Left ventricle myocardium superior (tissue), 1 donor: Measurements from ENCODE around the gene ZNF77. TPM values are rescaled to one million over a fixed set of nuclear protein-coding genes. Genes with fewer than 3 reads are reported as not detected.
A peak's percentile ranks its signal among the peaks of the same experiment; 100 is the strongest.
"Not testable (repeated sequence)": the region's sequence is repeated elsewhere in the genome, so short reads cannot be mapped to it uniquely, and the experiment has no call there.

Source experiments
- ATAC-seq: fragments of 200-7000 bp; cut with Tn5 transposase; one replicate; pipeline ENCODE4 v1.9.1; 2020; ENCODE audit warnings: mild to moderate bottlenecking, moderate library complexity
- DNase-seq: peaks from one replicate; pipeline ENCODE4 v3.0.0-alpha.2; 2020
- intact Hi-C: fragments of 100-400 bp; cut with micrococcal nuclease; formaldehyde crosslinking; loops from one replicate; pipeline ENCODE4 v1.11.0; 2022
- total RNA-seq: library from RNA; stranded (reverse); fragmentation: NEBNext Ultra II Directional; extraction: Animal tissue kit (Norgen Biotek cat#: 25700); gene quantifications from one replicate; pipeline ENCODE4 v1.2.1, GENCODE V29; 2021
- donor health status: DM: no; HTN: yes; CAD: no; lungs with severe emphysema.

Gene ZNF77
- total RNA-seq, 1 donor from 2014 or later, result 2.2 TPM

DNA sequence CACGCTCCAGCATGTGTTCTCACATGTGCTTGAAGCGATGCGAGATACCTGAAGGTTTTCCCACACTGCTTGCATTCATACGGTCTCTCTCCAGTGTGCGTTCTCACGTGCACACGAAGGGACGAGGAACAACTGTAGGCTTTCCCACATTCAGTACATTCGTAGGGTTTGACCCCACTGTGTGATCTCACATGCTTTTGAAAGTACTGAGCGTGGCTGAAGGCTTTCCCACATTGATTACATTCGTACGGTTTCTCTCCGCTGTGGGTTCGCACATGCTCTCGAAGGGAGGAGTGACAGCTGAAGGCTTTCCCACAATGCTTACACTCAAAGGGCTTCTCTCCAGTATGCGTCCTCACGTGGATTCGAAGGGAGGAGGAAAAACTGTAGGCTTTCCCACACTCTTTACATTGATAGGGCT is 11.3 kb downstream of the ZNF77 start:
- ATAC-seq (no peak), DNase-seq (no peak)
- intact Hi-C loops, result no loop called here

DNA sequence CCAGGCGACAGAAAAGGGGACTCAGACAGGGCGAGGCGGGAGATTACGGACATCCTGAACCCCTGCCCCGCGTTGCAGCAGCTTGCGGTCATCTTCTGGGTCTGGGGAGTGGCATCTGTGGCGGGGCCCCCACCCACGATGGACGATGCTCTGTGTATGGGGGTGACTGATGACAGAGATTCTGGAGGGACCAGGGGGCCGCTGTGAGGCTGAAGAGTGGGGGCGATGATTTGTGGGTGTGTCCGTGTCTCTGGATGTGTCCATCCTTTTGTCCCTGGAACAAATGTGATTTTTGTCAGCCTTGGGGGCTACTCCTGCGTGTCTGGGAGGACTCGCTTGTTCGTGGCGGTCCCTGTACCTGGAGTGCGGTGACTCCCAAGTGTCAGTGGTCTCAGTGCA is 17.7 kb downstream of the ZNF77 start:
- intact Hi-C loops, result no loop called here
- DNase-seq (no peak), ATAC-seq (no peak)

DNA sequence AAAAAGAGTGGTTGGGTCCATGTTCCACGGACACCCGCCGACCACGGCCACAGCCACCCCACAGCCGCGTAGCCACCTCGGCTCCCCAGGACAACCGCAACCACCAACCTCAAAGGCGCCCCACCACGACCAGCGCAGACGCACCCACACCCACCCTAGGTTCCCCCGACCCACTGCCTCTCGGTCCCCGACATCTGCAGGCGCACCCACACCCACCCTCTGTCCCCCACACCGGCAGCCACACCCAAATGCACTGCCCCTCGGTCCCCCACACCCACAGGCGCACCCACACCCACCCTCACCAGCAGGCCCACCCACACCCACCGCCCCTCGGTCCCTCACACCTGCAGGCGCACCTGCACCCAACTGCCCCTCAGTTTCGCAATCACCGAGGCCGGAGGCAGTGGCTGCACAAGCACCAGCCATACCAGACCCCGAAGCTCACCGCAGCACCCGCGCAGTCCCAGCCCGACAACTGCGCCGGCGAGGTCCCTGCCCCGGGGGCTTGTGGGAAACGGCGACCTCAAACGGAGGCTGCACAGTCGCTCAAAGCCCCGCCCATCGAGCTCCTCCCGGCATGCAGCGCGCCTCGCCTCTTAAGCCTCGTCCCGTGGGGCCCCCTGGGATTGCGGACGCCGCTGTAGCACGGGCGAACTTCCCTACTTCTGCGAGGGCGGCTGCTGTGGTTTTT is 18.3 kb downstream of the ZNF77 start:
- no peak for DNase-seq
- intact Hi-C loops, result no loop called here
- no peak for ATAC-seq

DNA sequence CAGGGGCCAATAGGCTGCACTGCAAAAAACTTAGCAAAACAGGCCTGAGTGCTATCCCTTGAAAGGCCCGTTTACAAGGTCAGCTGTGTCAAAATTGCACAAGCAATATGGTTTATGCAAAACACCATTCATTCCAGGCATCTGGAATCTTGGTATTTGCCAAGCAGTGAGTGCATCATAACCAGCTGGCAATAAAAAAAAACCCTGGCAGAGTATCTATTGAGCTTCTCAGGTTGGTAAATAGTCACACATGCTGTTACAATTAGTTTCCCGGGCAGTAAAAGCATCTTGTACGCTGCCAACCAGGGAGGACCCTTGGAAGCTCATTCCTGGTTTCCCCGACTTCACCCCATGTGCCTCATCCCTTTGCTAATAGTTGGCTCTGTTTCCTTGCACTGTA is 21.3 kb downstream of the ZNF77 start:
- intact Hi-C loops, result no loop called here
- no peak for DNase-seq
- no peak for ATAC-seq

DNA sequence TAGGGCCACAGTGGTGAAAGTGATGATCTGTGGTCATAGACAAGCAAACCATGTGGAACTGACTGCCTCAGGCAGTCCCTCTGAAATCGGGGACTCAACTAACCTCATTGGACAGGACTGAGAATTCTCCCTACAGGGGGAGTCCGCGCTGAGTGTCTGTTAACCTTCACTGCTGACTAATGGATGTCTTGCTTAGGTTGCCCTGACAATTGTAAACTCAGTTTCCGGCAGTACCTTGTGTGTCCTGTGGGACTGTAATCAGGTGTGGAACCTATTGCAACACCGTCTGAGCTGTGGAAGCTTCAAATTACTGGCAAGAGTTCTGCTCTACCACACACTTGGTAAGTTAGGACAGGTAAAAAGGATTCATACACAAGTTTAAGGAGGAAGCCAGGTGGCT is 21.8 kb downstream of the ZNF77 start:
- DNase-seq (no peak), ATAC-seq (no peak)
- intact Hi-C loops, result no loop called here

DNA sequence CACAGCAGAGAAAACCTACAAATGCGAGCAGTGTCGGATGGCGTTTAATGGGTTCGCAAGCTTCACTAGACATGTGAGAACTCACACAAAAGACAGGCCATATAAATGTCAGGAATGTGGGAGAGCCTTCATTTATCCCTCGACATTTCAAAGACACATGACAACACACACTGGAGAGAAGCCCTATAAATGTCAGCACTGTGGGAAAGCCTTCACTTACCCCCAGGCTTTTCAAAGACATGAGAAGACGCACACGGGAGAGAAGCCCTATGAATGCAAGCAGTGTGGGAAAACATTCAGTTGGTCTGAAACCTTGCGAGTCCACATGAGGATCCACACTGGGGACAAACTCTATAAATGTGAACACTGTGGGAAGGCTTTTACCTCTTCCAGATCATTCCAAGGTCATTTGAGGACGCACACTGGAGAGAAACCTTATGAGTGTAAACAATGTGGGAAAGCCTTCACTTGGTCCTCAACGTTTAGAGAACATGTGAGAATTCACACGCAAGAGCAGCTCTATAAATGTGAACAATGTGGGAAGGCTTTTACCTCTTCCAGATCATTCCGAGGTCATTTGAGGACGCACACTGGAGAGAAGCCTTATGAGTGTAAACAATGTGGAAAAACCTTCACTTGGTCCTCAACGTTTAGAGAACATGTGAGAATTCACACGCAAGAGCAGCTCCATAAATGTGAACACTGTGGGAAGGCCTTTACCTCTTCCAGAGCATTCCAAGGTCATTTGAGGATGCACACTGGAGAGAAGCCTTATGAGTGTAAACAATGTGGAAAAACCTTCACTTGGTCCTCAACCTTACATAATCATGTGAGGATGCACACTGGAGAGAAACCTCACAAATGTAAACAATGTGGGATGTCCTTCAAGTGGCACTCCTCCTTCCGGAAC is 27.2 kb downstream of the ZNF77 start:
- intact Hi-C loops, result no loop called here
- ATAC-seq (no peak), DNase-seq (no peak)

DNA sequence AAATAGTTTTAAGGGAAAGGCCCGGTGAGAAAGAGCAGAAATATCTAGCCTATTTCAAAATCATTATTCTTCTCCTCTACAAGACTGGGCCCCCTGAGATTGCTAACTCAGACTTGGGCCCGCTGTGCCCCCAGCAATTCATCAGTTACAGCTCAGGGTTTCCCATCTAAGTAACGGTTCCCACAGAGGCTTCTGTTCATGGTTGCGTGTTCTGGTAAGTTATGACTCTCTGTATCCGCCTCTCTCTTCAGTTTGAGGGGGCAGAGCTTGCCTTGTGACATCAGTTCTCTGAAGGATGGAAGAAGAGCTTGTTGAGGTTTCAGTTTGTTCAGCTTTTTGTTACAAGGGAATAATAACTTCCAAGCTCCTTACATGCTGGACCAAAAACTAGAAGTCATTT is 32.5 kb downstream of the ZNF77 start:
- DNase-seq, result no peak
- ATAC-seq, result no peak
- intact Hi-C loops, result no loop called here

DNA sequence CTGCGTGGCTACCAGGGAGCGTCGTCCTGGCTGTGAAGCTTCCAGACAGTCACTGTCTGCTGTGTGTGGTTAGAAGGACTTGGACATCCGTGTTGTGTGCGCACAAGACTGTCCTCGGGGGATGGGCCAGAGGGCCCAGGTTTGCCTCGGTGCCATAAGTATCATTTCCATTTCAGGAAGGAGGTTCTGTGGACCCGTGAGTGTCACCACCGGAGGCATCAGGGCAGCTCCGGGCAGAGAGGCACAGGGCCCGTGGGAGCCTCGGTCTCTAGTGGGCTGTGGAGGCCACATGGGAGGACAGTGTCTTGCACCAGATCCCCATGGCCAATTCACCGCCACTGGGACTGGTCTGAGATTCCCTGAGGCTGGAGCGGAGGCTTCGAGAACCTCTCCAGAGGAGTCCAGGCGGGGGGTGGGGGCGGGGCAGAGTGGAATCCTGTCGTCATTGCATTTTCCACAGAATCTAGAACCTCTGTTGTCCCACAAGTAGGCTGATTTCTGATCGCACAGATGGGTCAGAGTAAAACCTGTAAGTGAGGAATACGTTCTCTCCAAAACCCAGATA is 38.1 kb downstream of the ZNF77 start:
- intact Hi-C loops, result no loop called here
- DNase-seq, result no peak
- no peak for ATAC-seq

DNA sequence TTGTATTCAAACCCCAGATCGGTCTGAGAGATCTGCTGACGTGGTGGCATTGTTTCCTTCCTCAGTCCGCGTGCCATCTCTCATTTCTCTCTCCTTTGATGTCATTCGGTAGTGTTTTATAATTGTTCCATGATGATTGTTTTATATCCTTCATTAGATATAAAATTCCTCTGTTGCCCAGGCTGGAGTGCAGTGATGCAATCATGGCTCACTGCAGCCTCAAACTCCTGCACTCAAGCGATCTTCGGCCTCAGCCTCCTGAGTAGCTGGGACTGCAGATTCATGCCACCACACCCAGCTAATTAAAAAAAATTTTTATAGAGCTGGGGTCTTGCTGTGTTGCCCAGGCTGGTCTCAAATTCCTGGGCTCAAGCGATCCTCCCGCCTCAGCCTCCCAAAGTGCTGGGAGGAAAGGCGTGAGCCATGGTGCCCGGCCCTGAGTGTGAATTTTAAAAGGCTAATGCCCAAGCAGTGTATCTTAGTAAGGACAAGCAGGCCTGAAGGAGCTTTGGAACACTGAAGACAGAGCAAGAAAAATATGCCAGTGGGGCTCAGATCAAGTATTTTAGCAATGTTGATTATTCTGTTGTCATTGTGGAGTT is 38.8 kb downstream of the ZNF77 start:
- no peak for ATAC-seq
- intact Hi-C loops, result no loop called here
- no peak for DNase-seq

DNA sequence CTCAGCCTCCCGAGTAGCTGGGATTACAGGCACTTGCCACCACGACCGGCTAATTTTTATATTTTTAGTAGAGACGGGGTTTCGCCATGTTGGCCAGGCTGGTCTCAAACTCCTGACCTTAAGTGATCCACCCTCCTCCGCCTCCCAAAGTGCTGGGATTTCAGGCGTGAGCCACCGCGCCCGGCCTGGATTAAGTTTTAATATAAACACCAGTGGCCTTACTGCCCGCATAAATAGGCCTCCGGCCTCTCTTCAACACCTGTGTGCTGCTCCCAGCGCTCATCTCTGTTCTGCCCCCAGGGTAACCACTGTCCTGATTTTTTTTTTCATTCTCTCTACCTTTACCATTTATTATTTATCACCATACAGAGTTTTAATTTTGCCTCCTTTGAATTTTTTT is 41.4 kb downstream of the ZNF77 start:
- DNase-seq, ATAC-seq, intact Hi-C loops: not testable (repeated sequence)

DNA sequence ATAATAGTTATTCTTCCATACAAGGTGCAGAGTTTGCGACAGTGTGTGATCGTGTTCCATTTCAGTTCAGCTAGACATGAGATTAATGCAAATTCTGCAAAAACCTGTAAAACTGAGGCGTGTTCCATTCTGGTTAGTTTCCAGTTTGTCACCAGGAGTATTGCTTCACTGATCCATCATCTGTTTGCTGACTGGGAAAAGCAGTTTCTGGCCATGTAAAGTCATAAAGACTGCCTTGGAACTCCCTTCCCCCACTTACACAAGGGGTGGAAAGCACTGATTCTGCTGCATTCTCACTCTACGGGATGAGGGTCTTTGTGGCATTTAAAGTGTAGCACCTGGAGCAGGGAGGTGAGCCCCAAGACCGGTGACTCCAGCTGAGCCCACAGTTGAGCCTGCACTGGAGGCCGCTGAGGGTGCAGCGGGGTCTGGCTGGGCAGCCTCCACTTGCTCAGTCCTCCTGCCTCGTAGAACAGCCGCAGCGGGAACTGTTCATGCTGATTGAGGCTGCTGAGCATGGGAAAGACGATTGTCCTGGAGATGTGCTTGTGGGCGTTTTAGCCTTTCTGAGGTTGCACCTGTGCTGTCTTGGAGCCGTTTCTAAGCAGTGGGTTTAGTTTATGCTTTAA is 42.1 kb downstream of the ZNF77 start:
- ATAC-seq (no peak), DNase-seq (no peak)
- intact Hi-C loops, result no loop called here

DNA sequence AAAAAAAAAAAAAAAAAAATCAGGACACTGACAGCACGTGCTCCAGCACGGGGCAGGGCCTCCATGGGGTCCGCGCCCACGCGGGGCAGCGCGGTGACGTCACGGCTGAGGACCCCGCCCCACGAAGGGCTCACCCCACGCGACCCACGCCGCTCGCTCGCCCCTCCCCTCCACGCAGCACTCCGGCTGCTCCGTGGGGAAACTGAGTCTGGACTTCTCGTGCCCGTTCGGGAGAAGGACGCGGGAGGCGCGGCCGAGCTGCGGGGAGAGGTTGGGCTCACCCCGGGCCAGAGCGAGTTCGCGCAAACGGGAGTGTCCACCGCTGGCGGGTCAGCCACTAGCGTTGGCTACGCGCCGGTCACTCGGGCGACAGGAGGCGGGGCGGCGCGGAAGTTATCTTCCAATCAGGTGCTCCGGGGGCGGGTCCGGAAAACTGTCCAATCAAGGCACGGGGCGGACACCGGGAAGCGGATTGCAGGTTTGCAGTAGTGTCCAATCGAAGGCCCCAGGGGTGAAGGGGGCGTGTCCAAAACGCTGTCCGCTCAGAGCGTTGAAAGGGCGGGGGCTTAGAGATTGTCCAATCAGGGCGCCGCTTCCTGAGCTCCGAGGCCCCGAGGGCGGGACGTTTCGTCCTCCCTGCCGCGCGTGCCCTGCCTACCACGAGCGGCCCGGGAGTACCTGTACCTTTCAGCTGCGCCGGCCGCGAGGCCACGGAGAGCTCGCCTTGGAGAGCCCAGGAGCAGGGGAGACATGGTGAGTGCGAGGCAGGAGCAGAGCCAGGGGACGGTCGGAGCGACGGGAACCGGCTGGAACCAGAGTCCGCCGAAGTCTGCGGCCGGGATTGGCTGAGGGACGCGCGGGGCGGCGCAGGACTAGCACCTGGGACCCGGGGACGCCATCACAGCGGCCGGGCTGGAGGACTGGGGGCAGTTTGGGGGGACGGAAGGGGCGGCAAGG is 44.2 kb downstream of the ZNF77 start, which contains the start of gene ZNF57:
Gene ZNF57 (plus strand): TSS at position 633 of the 957 bp plus-strand sequence. CDS start 118 bp downstream, at position 751.
- DNase-seq (peak; percentile 100), ATAC-seq (peak; percentile 99)
- intact Hi-C loops, result no loop called here

DNA sequence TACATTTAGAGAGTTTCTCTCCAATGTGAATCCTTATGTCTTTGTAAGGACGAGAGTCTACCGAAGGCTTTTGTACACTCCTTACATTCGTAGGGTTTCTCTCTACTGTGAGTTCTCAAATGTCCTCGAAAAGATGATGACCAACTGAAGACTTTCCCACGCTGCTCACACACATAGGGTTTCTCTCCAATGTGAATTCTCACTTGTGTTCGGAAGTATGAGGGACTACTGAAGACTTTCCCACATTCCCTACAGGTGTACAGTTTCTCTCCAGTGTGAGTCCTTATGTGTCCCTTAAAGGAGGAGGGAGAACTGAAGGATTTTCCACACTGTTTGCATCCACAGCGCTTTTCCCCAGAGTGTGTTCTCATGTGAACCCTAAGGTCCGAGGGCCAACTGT is 48.1 kb downstream of the ZNF77 start:
- no peak for ATAC-seq
- DNase-seq, result no peak
- intact Hi-C loops, result no loop called here

DNA sequence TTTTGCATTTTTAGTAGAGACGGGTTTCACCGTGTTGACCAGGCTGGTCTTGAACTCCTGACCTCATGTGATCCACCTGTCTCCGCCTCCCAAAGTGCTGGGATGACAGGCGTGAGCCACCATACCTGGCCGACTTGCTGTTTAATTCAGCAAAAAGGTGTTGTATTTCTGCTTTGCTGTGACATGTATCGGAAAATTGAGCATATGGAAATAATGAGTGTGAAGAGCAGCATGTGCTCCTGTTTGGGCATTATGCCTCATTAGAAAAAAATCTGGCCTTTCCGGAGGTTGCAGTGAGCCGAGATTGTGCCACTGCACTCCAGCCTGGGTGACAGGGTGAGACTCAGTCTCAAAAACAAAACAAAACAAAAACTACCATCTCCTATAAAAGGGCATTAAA is 54.2 kb downstream of the ZNF77 start:
- ATAC-seq, DNase-seq, intact Hi-C loops: not testable (repeated sequence)

DNA sequence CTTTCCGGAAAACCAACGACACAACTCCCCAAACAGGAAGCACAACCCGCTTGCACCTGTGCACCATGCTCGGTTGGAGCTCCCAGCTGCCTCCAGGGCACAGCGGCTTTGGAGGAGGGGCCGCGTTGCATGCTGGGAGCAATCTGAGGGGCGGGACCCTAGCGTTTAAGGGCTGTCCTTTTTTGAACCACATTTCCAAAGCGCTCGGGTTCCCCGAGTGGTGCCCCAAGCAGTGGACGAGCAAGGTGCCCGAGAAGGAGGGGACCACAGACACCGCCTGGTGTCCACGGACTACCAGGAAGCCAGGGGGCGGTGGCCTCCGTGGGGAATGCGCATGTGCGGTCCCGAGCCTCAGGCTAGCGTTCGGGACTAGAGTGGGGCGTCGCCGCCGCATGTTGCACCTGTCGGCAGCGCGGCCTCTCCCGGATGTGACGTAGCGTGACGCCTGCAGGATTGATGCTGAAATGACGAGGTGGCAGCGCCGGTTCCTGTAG is 56.0 kb downstream of the ZNF77 start:
- ATAC-seq (no peak), DNase-seq (peak; percentile 38)
- intact Hi-C loops, result loop anchor here (5.0 kb wide), 1 partner anchor 274 kb away; no protein-coding TSS in a partner anchor

DNA sequence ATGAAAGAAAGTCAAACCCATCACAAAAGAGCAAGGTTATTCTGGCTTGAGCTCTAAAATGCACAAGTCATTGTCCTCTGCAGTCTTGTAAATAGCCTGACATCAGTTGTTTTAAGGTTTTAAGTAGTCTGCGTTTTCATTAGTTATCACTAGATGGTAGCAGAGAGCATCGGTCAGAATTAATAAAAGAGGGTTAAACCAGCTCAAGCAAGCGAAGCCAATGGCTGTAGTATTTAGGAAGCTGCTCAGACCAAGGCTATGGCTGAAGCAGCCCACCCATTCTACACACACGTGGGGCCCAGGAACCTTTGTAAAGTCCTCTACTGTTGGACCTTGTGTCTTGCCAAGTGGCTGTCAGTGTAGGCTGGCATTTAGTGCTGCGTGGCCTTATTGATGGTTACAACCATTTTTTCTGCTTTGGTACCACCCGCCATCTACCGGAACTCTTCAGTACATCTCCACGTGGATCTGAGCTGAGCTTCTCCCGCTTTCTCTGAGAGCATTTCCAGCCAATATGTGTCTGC is 57.3 kb downstream of the ZNF77 start:
- intact Hi-C loops, result loop anchor here (5.0 kb wide), 1 partner anchor 275 kb away; no protein-coding TSS in a partner anchor
- DNase-seq (no peak), ATAC-seq (peak; percentile 76)

DNA sequence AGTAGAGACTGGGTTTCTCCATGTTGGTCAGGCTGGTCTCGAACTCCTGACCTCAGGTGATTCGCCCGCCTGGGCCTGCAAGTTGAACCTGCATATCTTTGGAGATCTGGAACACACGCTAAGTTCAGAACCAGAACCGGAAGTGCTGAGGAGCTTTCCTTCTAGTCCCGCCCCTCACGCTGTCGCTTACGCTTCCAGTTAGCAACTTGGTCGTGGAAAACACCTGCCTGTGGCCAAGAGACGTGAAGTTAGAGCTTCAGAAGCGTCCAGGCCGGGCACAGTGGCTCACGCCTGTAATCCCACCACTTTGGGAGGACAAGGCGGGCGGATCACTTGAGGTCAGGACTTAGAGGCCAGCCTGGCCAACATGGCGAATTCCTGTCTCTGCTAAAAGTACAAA is 59.0 kb downstream of the ZNF77 start:
- DNase-seq (no peak), ATAC-seq (no peak)
- intact Hi-C loops, result loop anchor here (5.0 kb wide), 1 partner anchor 277 kb away; no protein-coding TSS in a partner anchor
